ENCODE results near the gene TMEM200A.

GRCh38 chr6:130326496-130326895 lies 39.3 kb upstream of the TMEM200A start:
- no peak for TF ChIP-seq CTCF (IDR thresholded peaks at IDR 0.05; ENCODE audit: low read depth, low read length)
- TF ChIP-seq EZH2phosphoT487 (IDR thresholded peaks at IDR 0.05; ENCODE audit: low read depth) = no peak

Measured in OCI-LY3 (cell line).